HG03159 (cell line): ENCODE results near the gene ABHD8.

Experiments used
- ATAC-seq: cut with Tn5 transposase; IDR thresholded peaks from one replicate; pipeline ENCODE4 v1.9.1; 2021; ENCODE audit warnings: mild to moderate bottlenecking, moderate library complexity; ENCODE audit not compliant: unreplicated experiment

ABHD8 gene

GRCh38 chr19:17321655-17322489 lies 18.6 kb upstream of the ABHD8 start:
- ATAC-seq: no peak

GRCh38 chr19:17320435-17320834 lies 17.2 kb upstream of the ABHD8 start:
- ATAC-seq: no peak

GRCh38 chr19:17319473-17320238 lies 16.4 kb upstream of the ABHD8 start:
- no peak for ATAC-seq

- ATAC-seq: no peak
These were observed 15.7 kb upstream of the ABHD8 start for GRCh38 chr19:17318966-17319365.

GRCh38 chr19:17314007-17314593 lies 10.9 kb upstream of the ABHD8 start:
- no peak for ATAC-seq

GRCh38 chr19:17312189-17313113 lies 9.2 kb upstream of the ABHD8 start:
- ATAC-seq: no peak

DNA sequence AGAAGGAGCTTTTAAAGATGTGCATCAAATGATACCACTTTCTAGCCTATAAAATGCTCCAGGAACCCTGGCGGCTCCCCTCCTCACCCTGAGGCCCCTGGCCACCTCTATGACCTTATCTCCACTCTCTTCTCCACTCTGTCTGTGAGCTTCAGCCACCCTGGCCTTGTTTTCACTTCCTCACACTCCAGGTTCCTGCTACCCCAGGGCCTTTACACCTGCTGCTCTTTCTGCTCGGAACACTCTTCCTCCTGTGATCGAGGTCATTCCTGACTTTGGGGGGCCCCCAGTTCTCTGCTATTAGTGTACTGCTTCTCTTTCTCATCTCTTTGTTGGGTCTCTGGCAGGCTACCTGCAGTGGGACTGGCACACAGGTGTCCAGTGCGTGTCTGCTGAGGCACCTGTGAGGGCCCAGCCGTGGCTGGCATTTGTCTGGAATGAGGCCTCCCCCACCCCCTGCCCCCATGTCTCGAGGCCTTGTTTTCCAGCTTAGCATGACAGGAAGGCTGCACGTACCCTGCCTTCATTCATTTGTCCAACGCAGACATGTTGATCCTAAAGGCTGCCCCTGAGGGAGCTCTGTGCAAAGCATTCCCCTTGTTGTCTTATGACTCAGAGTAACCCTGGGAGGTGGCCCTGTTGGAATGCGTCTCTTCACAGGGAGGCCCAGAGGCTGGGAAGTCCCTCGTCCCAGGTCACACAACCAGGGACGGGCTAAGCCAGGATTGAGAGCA lies 8.4 kb upstream of the ABHD8 start:
- no peak for ATAC-seq

GRCh38 chr19:17309965-17310461 lies 6.8 kb upstream of the ABHD8 start:
- no peak for ATAC-seq

- ATAC-seq: peak; percentile 67
These were observed 6.2 kb upstream of the ABHD8 start, which contains the start of gene DDA1 for GRCh38 chr19:17309198-17309964. DDA1 (plus strand) TSS chr19:17309563; CDS start chr19:17309655, 92 bp downstream.

GRCh38 chr19:17307876-17308377 lies 4.7 kb upstream of the ABHD8 start:
- no peak for ATAC-seq

GRCh38 chr19:17306285-17306714 lies 3.1 kb upstream of the ABHD8 start:
- no peak for ATAC-seq

DNA sequence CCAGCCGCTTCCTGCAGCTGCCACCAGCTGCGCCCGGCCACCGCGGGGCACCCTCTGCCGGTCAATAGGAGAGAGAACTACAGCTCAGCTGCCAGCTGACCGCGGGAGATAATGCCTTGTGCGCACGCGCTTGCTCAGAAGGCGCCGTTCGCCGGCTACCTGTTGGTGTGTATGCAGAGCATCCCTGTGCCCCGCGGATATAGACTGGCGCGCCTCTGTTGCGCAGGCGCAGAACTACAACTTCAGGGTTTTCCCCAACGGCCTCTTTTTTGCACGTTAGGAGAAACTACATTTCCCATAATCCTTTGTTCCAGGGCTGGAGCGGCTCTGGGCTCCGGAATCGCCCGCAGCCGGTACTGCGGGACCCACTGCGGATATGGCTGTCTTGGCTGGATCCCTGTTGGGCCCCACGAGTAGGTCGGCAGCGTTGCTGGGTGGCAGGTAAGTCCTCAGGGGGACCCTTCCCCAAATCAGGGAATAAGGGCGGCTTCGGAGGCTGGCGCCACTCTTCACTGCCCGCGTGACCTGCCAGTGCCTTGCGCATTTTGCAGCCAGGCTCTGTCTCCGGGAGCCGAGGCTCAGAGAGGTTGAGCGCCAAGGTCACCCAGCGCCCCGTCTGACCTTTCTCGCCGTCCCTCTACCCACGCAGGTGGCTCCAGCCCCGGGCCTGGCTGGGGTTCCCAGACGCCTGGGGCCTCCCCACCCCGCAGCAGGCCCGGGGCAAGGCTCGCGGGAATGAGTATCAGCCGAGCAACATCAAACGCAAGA lies 2.5 kb upstream of the ABHD8 start, which contains the start of gene MRPL34:
Gene MRPL34 (plus strand): TSS at position 356 of the 768 bp plus-strand sequence. CDS start 21 bp downstream, at position 377.
- peak; percentile 43 for ATAC-seq

DNA sequence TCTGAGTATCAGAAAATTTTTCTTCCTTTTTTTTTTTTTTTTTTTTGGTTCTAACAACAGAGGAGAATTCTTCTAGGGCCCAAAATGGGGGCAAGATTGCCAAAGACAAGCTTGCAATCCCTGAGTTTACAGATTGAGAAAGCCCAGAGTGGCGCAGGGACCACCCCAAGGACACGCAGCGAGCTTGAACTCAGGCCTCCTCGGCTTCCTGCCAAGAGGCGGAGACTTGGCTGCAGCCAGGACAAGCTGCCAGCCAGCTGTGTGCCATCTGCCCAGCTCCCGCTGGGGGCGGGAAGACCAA lies 1.9 kb upstream of the ABHD8 start:
- no peak for ATAC-seq

DNA sequence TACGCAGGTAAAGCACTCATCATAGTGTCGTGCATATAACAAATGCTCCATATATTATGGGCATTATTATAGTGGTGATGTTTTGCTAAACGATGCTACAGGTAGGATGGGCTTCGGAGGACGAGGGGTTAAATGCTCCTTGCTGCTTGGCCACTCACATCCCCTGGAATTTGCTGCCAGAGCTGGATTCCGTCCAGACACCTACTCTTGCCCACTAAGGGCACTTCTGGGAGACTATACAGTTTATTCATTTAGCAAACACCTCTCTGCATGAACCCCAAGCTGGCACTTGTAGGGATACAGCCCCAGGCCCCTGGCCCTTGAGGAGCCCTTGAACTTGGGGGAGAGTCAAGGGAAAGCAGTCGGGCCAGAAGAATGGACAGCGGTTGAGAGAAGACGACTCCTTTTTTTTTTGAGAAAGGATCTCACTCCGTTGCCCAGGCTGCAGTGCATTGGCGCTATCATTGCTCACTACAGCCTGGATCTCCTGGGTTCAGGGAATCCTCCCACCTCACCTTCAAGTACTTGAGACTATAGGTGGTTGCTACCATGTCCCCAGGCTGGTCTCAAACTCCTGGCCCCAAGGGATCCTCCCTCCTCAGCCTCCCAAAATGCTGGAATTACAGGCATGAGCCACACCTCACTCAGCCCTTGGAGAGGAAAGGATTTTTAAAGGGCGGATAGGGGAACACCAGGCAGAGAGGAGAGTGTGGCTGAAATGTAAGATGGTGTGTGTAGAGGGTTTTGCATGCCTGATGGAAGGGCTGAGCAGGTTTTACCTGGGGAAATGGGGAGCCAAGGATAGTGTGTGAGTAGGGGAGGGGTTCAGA lies 1.4 kb upstream of the ABHD8 start:
- no peak for ATAC-seq

- no peak for ATAC-seq
These were observed 679 bp upstream of the ABHD8 start for GRCh38 chr19:17303940-17304267.

DNA sequence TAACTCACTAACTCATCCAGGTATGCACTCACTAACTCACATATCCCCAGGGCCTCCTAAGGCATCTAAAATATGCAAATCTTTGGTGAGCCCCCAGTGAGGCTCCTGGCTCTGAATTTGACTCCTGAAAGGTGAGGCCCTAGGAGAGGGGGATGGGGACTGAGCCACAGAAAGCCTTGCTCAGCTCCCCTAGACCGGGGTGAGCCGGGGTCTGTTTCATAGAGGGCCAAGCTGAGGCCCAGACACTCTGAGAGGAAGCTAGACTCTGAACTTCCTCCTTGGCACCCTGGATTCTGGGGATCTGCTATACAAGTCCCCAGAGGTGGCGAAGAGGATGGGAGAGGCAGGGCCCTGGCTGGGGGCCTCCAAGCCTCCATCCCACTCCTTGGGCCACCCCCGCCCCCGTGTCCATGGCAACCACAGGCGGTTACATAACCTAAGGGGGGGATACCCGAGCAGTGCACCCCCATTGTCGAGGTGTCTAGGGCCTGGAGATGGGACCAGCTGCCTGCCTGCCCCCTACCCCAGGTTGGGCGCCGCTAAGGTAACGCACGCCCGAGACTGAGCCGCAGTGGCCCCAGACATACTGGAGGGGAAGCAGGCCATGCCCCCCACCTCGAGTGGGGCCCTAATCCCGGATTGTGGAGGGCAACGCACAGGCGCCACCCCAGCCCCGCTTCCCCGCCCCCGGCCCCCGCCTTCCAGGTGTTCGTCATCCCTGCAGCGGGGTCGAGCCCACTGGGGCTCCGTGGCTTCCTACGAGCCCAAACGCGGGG lies 646 bp downstream of the ABHD8 start:
- ATAC-seq: no peak
